ENCODE results near the gene C1orf35. TPM values are rescaled to one million over a fixed set of nuclear protein-coding genes. Genes with fewer than 3 reads are reported as not detected.

C1orf35 gene
- total RNA-seq, 1 experiment from 2014 or later = 24.9 TPM

DNA sequence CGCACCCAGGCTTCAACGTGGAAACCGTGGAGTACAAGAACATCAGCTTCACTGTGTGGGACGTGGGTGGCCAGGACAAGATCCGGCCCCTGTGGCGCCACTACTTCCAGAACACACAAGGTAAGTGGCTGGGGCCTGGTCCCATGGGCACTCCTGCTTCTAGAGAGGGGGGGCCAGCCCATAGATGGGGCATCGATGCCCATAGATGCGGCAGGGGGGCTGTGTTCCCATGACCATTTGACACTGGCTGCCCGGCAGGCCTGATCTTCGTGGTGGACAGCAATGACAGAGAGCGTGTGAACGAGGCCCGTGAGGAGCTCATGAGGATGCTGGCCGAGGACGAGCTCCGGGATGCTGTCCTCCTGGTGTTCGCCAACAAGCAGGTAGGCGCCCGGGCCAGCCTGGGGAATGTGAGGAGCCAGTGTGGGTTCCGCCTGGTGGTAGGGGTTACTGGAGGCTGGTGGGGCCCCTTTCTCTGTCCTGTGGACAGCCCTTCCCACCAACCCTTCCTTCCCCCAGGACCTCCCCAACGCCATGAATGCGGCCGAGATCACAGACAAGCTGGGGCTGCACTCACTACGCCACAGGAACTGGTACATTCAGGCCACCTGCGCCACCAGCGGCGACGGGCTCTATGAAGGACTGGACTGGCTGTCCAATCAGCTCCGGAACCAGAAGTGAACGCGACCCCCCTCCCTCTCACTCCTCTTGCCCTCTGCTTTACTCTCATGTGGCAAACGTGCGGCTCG lies 5.6 kb downstream of the C1orf35 start:
- ChIA-PET POLR2A (no interaction called here), CTCF (no interaction called here)
- BruUV-seq (replicated peaks) = no TSS peak
- DNase-seq (ENCODE audit: low read depth, low spot score) (no peak), ATAC-seq (no peak)
- Histone ChIP-seq H3K4me3 (ENCODE audit: low read depth in 2 of 2, low read length in 2 of 2) (no peak overlapping the region), H3K27me3 (ENCODE audit: control insufficient read depth, insufficient read depth, low read length) (no peaks in the 10 kb centered on the region), H3K27ac (ENCODE audit: low read length) (no peak overlapping the region), H3K36me3 (ENCODE audit: control insufficient read depth, insufficient read depth, low read length) (peaks cover 7% of the 10 kb centered on the region), H3K9me3 (ENCODE audit: control insufficient read depth, insufficient read depth, low read depth, low read length) (peaks cover 3% of the 10 kb centered on the region; the same call in 1 of the 2 replicates), H3K4me1 (ENCODE audit: control insufficient read depth, insufficient read depth, low read length) (peaks cover 17% of the 10 kb centered on the region)
- intact Hi-C loops (cut with micrococcal nuclease; ENCODE audit: unreplicated experiment) (no loop called here), in situ Hi-C loops (cut with HindIII; ENCODE audit: low pct_unique_long_range_greater_than_20kb, low sequenced_read_pairs) (no loop called here)
- TF ChIP-seq, protein P1, sequence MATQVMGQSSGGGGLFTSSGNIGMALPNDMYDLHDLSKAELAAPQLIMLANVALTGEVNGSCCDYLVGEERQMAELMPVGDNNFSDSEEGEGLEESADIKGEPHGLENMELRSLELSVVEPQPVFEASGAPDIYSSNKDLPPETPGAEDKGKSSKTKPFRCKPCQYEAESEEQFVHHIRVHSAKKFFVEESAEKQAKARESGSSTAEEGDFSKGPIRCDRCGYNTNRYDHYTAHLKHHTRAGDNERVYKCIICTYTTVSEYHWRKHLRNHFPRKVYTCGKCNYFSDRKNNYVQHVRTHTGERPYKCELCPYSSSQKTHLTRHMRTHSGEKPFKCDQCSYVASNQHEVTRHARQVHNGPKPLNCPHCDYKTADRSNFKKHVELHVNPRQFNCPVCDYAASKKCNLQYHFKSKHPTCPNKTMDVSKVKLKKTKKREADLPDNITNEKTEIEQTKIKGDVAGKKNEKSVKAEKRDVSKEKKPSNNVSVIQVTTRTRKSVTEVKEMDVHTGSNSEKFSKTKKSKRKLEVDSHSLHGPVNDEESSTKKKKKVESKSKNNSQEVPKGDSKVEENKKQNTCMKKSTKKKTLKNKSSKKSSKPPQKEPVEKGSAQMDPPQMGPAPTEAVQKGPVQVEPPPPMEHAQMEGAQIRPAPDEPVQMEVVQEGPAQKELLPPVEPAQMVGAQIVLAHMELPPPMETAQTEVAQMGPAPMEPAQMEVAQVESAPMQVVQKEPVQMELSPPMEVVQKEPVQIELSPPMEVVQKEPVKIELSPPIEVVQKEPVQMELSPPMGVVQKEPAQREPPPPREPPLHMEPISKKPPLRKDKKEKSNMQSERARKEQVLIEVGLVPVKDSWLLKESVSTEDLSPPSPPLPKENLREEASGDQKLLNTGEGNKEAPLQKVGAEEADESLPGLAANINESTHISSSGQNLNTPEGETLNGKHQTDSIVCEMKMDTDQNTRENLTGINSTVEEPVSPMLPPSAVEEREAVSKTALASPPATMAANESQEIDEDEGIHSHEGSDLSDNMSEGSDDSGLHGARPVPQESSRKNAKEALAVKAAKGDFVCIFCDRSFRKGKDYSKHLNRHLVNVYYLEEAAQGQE (IDR thresholded peaks at IDR 0.05; ENCODE audit: insufficient read depth in 1 of 2, low read depth in 2 of 2, low read length in 1 of 2) = no peak
- TF ChIP-seq TCF7L2 (IDR thresholded peaks at IDR 0.05; ENCODE audit: low read depth, low read length) = no peak
- no peak for TF ChIP-seq SIN3A (IDR thresholded peaks at IDR 0.05; ENCODE audit: borderline replicate concordance, insufficient read depth, low read depth, low read length)
- TF ChIP-seq POLR2AphosphoS5 (IDR thresholded peaks at IDR 0.05; ENCODE audit: low read depth, low read length) = no peak
- TF ChIP-seq, protein P2, sequence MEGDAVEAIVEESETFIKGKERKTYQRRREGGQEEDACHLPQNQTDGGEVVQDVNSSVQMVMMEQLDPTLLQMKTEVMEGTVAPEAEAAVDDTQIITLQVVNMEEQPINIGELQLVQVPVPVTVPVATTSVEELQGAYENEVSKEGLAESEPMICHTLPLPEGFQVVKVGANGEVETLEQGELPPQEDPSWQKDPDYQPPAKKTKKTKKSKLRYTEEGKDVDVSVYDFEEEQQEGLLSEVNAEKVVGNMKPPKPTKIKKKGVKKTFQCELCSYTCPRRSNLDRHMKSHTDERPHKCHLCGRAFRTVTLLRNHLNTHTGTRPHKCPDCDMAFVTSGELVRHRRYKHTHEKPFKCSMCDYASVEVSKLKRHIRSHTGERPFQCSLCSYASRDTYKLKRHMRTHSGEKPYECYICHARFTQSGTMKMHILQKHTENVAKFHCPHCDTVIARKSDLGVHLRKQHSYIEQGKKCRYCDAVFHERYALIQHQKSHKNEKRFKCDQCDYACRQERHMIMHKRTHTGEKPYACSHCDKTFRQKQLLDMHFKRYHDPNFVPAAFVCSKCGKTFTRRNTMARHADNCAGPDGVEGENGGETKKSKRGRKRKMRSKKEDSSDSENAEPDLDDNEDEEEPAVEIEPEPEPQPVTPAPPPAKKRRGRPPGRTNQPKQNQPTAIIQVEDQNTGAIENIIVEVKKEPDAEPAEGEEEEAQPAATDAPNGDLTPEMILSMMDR (IDR thresholded peaks at IDR 0.05) = no peak

DNA sequence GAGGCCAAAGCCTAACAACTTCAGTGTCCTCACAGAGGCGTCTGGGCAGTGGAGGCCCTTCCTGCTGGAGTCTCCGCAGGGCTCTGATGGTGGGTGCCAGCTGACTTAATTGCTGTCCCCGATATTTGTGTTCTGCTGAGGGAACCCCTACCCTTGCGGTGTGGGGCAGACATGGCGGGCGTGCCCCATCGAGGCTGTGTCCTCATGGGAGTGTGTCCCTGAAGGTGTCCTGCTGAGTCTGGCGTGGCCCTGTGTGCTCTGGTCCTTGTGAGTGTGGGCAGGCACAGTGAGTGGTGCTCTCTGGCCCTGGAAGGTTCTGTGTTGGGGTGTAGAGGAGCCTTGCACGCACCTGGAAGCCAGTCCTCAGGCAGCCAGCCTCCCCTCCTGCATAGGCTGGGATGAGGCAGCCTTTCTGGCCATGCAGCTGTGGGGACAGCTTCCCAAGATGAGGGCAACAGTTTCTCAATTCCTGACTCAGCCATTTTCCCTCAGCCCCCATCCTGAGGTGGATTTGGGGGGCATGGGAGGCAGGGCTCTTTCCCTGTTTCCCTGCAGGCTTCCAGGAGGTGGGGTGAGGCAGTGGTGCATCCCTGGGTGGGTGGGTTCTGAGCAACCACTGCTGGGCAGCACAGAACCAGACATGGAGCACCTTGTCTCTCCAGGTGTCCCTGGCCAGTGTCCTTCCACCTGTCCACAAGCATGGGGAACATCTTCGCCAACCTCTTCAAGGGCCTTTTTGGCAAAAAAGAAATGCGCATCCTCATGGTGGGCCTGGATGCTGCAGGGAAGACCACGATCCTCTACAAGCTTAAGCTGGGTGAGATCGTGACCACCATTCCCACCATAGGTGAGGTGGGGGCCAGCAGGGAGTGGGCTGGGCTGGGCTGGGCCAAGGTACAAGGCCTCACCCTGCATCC lies 6.5 kb downstream of the C1orf35 start:
- no peaks in the 10 kb centered on the region for H3K27me3 ChIP-seq (ENCODE audit: control insufficient read depth, insufficient read depth, low read length)
- ATAC-seq (no peak), DNase-seq (ENCODE audit: low read depth, low spot score) (no peak)
- intact Hi-C loops (cut with micrococcal nuclease; ENCODE audit: unreplicated experiment) (no loop called here), in situ Hi-C loops (cut with HindIII; ENCODE audit: low pct_unique_long_range_greater_than_20kb, low sequenced_read_pairs) (no loop called here)
- ChIA-PET CTCF (no interaction called here), POLR2A (no interaction called here)
- no peak for TF ChIP-seq TCF7L2 (IDR thresholded peaks at IDR 0.05; ENCODE audit: low read depth, low read length)
- TF ChIP-seq, protein P1 (IDR thresholded peaks at IDR 0.05; ENCODE audit: insufficient read depth in 1 of 2, low read depth in 2 of 2, low read length in 1 of 2) = no peak
- TF ChIP-seq, protein P2 (IDR thresholded peaks at IDR 0.05) = no peak
- no peak for TF ChIP-seq SIN3A (IDR thresholded peaks at IDR 0.05; ENCODE audit: borderline replicate concordance, insufficient read depth, low read depth, low read length)
- TF ChIP-seq POLR2AphosphoS5 (IDR thresholded peaks at IDR 0.05; ENCODE audit: low read depth, low read length) = no peak
- H3K4me1 ChIP-seq (ENCODE audit: control insufficient read depth, insufficient read depth, low read length) = peaks cover 16% of the 10 kb centered on the region
- peaks cover 3% of the 10 kb centered on the region; the same call in 1 of the 2 replicates for H3K9me3 ChIP-seq (ENCODE audit: control insufficient read depth, insufficient read depth, low read depth, low read length)
- H3K27ac ChIP-seq (ENCODE audit: low read length) = no peak overlapping the region
- H3K4me3 ChIP-seq (ENCODE audit: low read depth in 2 of 2, low read length in 2 of 2) = no peak overlapping the region
- BruUV-seq (replicated peaks) = no TSS peak
- H3K36me3 ChIP-seq (ENCODE audit: control insufficient read depth, insufficient read depth, low read length) = peaks cover 6% of the 10 kb centered on the region
